8988T (cell line): ENCODE measurements around the gene OGN.

Source experiments
- DNase-seq: peaks from one replicate; pipeline ENCODE4 v3.0.0; 2011

The OGN gene

DNA sequence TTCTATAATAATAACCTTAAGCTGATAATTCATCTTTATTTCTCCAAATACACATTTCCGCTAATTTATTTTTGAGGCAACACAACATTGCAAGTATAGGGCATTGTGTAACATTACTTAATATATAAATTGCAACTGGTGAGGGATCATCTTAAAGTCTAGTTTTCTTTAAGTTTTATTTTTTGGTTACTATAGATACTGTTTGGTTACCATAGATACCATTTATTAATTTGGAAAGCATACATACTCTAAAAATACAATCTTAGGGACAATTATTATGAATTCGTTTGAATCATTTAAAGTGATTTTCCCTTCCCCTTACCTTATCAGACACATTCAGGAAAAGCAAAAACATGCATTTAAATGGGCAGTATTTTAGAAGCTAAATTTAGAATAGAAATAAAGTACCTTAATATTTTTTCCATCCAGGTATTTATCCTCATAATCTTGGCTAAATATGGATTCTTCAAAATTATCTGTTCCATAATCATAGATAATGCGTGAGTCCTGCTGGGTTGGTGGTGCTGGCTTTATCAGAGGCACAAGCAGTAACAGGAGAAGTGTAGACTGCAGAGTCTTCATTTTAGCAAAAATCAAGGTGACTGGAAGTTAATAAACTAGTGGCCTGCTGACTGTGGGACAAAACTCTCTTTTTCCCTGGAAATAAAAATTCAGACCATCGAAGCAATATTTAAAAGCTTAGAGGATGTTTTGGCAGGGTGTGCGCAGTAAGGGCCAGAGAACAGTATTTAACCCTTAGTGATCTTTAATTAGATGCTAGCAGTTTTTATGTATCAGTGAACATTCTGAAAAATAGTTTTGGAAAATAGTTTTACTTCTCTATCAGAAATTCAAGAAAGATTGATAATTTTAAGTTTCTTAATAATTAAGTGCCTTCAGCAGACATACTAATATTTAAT, 1.3 kb downstream of the OGN start:
- DNase-seq: no peak

DNA sequence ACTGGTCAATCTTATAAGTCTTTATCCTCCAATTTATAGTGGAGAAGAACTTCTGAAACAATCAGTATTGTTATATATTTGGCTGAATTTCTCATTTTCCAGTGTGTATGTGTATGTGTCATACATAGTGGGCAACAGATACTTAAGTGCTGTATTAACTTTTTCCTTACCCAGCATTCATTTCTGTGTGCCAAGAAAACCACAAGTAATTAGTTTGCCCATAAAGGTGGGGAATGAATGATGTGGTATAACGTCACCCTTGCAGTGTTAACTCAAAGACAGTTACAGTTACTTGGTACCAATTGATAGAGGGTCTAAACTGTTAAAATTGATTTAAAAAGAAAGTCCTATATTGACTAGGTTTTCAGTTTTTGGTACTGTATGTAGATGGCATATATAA, 2.0 kb downstream of the OGN start:
- DNase-seq: no peak

DNA sequence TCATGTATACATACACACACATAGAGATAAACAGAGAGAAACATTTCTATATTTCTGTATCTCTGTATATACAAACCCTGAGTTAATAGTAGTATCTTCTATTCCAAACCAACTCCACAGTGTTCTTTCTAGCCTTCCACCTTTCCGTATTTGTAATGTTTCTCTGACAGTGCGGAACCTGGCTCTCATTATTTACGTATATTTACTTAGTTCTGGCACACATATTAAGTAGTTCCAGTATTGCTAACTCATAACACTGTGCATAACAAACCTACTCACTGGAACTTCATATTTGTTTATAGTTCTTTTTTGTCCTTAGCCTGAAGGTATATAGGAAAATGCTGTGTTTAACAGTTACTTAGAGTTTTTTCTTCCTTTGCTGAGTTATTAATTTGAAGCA, 6.5 kb downstream of the OGN start:
- DNase-seq: no peak

DNA sequence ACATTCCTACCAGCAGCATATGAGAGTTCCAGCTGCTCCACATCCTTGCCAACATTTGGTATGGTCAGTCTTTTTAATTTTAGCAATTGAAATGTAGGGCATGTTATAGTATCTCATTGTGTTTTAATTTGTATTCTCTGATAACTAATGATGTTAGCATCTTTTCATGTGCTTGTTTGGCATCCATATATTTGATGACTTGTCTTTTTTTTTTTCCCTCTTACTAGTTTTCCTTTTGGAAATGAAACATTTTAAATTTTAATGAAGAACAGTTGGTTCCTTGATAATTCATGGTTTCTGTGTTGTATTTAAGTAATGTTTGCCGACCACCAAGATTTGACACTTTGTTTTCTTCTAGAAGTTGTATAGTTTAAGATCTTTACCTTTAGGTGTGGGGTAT, 8.8 kb downstream of the OGN start:
- no peak for DNase-seq

DNA sequence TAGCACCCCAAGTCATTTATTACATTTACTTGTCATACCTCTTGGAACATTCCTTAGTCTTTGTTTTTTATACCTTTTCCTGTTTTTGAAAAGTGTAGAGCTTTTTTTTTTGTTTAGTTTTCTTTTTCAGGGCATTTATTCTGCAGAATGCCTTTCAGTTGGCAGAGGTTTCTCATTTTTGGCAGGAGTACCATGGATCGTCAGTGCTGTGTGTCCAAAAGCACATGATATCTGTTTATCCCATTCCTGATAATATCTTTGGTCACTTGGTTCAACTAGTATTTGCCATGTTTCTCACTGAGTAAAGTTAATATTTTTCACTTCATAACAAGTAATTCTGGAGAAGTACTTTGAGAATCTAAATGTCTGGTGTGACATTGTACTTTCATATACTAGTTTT, 10.7 kb downstream of the OGN start:
- DNase-seq: no peak

GRCh38 chr9:92392690-92393089, 11.7 kb downstream of the OGN start:
- DNase-seq: no peak

DNA sequence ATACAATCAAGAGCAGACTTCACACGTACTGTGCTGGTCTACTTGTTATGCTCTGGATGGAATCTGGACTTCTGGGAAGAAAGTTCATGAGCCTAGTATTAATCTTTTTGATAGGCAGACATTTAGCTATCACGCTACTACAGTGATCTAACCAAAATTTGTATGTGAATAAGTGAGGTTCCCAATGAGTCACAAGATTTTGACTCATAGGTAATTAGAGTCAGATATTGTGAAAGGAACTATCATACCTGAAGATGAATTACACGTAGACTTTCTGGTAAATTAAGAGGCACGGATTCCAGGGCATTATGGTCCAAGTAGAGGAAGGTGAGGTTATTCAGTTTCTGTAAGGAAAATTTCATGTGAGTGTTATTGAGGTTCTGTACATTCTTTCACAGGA, 18.4 kb downstream of the OGN start:
- no peak for DNase-seq

- DNase-seq: no peak
These were observed 18.9 kb downstream of the OGN start for GRCh38 chr9:92385477-92385876.

GRCh38 chr9:92385001-92385400, 19.4 kb downstream of the OGN start:
- no peak for DNase-seq

DNA sequence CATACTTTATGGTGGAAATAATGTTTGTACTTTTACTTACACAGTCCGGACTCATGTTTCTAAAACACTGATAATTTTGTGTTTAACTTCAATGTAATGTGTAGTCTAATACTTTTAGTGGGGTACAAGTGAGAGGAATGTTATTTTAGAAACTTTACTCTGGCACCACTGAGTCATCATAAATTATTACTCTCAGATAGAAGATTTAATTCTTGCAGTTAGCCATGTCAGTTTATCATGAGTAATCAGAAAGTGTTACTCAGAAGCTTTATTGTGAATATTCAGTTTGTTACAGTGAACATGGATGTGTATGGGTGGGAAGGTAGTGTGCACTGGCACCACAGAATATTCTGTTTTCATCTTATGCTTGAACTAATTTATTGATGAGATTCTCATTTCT, 20.0 kb downstream of the OGN start:
- no peak for DNase-seq

DNA sequence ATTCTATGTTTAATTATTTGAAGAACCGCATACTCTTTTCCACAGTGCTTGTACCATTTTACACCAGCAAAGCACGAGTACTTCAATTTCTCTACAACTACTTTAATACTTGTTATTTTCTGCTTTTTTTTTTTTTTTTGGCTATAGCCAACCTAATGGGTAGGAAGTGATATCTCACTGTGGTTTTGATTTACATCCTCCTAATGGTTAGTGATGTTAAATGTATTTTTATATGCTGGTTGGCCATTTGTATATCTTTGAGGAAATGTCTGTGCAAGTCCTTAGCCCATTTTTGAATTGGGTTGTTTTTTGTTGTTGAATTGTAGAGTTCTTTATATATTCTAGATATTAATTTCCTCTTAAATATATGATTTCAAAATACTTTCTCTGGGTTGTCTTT, 22.6 kb downstream of the OGN start:
- DNase-seq: no peak

GRCh38 chr9:92380603-92381002, 23.8 kb downstream of the OGN start:
- no peak for DNase-seq

- DNase-seq: no peak
These were observed 25.4 kb downstream of the OGN start for GRCh38 chr9:92378865-92379560.

DNA sequence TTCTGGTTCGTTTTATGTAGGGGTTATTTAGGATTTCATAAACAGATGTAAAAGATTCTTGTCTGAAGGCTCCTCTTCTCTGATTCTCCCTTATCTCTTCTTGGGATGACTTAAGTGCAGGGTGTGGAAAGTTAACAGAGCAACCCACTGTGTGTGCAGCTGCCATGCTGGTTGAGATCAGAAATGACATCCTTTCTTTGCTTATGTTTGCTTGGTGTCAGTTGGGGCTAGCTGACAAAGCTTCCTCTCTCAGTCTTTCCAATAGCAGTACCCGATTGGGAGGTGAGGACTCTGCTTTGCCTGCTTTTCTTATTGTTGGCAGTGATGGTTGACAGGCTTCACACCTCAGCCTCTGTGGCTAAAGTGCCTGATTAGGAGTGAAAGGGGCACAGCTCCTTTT, 26.5 kb downstream of the OGN start:
- DNase-seq: no peak

GRCh38 chr9:92373167-92373566, 31.2 kb downstream of the OGN start:
- DNase-seq: no peak

DNA sequence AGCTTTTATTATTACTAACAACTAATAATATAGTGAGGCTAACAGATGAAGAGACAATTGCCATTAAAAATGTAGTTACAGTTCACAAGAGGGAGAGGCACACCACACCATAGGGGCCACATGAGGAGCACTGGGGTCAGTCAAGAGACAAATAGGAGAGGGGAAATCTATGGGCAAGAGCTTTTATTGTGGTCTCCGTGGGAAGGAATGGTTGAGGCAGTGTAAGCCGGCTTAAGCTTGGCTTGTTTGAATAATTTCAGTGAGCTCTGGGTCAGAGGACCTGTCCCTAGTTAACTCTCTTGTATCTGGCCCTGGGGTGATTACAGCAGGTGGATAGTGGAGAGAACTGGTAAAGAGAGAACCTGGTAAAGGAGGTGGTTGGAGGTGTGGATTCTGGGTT, 35.3 kb downstream of the OGN start:
- DNase-seq: no peak

DNA sequence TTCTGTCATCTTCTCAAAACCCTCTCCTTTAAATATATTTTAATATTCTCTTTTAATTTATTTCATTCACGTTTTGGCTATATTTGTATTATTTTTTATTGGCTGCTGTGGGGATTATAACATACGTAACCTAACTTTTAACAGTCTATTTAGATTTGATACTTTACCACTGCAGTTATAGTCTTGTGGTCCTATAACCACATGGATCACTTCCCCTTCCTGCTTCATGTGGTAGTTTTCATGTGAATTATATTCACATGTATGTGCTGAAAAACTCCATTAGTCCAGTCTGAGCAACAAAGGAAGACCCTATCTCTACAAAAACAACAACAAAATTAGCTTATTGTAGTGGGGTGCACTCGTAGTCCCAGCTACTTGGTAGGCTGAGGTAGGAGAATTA, 44.3 kb downstream of the OGN start:
- DNase-seq: no peak

- DNase-seq: no peak
These were observed 44.9 kb downstream of the OGN start for GRCh38 chr9:92359394-92359995.

- no peak for DNase-seq
These were observed 51.3 kb downstream of the OGN start for GRCh38 chr9:92353051-92353450.

GRCh38 chr9:92350740-92351133, 53.6 kb downstream of the OGN start:
- no peak for DNase-seq

DNA sequence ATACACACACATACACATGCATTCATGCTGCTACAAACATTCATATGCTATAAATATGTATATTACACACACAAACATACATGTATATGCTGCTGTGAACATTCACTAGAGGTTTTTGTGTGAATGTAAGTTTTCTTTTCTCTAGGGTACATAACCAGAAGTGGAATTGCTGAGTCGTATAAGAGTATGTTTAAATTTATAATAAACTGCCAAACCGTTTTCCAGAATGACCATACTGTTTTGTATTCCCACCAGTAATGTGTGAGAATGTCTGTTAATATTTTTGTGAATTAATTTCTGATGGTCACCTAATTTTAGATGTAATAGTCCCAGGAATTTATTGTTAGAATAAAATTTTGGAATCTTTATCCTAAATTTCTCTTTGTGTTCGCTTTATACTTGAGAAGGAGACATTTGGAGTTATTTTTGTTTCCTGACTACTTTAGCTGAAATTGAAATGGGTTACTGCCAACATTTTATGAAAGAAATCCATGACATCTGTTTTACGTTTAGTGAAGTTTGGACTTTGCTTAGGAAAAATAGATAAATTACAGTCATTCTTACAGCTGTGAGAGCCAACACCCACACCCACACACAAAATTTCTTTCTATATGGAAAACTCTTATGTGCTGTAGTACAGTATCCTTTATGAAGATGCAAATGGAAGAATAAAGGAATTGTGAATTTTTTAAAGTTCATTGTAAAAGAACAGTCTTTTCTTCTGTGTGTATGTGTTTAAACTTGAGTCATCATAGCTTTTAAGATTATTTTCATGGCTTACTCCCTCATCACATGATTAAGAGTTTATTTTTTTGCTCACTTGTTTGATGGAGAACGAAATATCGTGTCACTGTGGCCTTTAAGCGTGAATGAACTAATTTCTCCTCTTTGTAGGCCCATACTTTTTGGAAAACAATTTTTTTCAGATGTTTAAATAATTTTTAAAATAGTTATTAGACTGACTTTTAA, 54.3 kb downstream of the OGN start:
- DNase-seq: no peak

GRCh38 chr9:92345582-92345981, 58.8 kb downstream of the OGN start:
- DNase-seq: no peak
